Natural killer cell (primary cell): ENCODE results near the gene TOMM22. TPM values are rescaled to one million over a fixed set of nuclear protein-coding genes. Genes with fewer than 3 reads are reported as not detected.
A peak's percentile ranks its signal among the peaks of the same experiment; 100 is the strongest.

Experiments used
- ATAC-seq, 3 donors: fragments of 150-1000 bp in 2 of 3; fragments of 200-7000 bp in 1 of 3; cut with Tn5 transposase; 1 replicate in 1 of 3; 2 replicates in 2 of 3; pipeline ENCODE4 v1.10.0; 2021; ENCODE audit warnings: mild to moderate bottlenecking in 2 of 3, moderate library complexity in 2 of 3
- DNase-seq, 2 donors: peaks; one replicate each; pipeline versions ENCODE4 v3.0.0 to v3.0.0-alpha.2; 2013 to 2021; ENCODE audit warnings: mixed read lengths in 1 of 2
- H3K27ac ChIP-seq: one replicate; pipeline ENCODE4 v1.5.1; 2013; ENCODE audit warnings: mild to moderate bottlenecking, low read length
- H3K27me3 ChIP-seq: one replicate; pipeline ENCODE4 v1.6.1; 2013; ENCODE audit warnings: low read length; ENCODE audit not compliant: control insufficient read depth, insufficient read depth
- H3K36me3 ChIP-seq: one replicate; pipeline ENCODE4 v1.6.1; 2013; ENCODE audit warnings: low read length; ENCODE audit not compliant: control insufficient read depth, insufficient read depth
- H3K4me1 ChIP-seq: one replicate; pipeline ENCODE4 v1.6.1; 2013; ENCODE audit warnings: low read length; ENCODE audit not compliant: control insufficient read depth, insufficient read depth
- H3K4me3 ChIP-seq: one replicate; pipeline ENCODE4 v1.5.1; 2013; ENCODE audit warnings: low read length
- H3K9me3 ChIP-seq: one replicate; pipeline ENCODE4 v1.6.1; 2013; ENCODE audit warnings: low read length; ENCODE audit not compliant: control insufficient read depth, insufficient read depth
- H3K27ac Mint-ChIP-seq, 2 donors: one replicate each; pipeline ENCODE4 v1.8.0; 2022; ENCODE audit warnings: mild to moderate bottlenecking in 2 of 2, mixed read lengths in 2 of 2, moderate library complexity in 1 of 2
- H3K27me3 Mint-ChIP-seq, 2 donors: one replicate each; pipeline ENCODE4 v1.8.0; 2022; ENCODE audit warnings: low read depth in 2 of 2, mixed read lengths in 2 of 2
- H3K36me3 Mint-ChIP-seq: one replicate; pipeline ENCODE4 v1.8.0; 2022; ENCODE audit warnings: mixed read lengths
- H3K4me1 Mint-ChIP-seq, 2 donors: one replicate each; pipeline ENCODE4 v1.8.0; 2022; ENCODE audit warnings: mixed read lengths in 2 of 2
- H3K4me3 Mint-ChIP-seq: one replicate; pipeline ENCODE4 v1.8.0; 2022; ENCODE audit warnings: mild to moderate bottlenecking, moderate library complexity, mixed read lengths
- H3K9me3 Mint-ChIP-seq, 2 donors: one replicate each; pipeline ENCODE4 v1.8.0; 2022; ENCODE audit warnings: mixed read lengths in 2 of 2
- CTCF ChIP-seq: fragments of 200-600 bp; IDR thresholded peaks from one replicate; pipeline ENCODE4 v1.8.0; 2022; ENCODE audit warnings: antibody characterized with exemption
- WGBS: methylation state at CpG from one replicate; pipeline ENCODE4 v1.1.7; 2013; ENCODE audit warnings: missing lambda C conversion rate; ENCODE audit not compliant: insufficient coverage; 5-methylcytosine and 5-hydroxymethylcytosine counted together
- intact Hi-C: fragments of 100-400 bp; cut with micrococcal nuclease; formaldehyde crosslinking; loops from one replicate; pipeline ENCODE4 v1.14.2; 2022
- total RNA-seq, 4 donors: library from RNA; stranded (reverse); fragments of 120-200 nt in 1 of 4; gene quantifications; one replicate each; pipeline versions ENCODE4 v1.2.3 to v1.2.4, GENCODE V29; 2013 to 2022

Gene TOMM22
- total RNA-seq, 3 donors from 2014 or later (not counting 1 experiment from before 2014, with no cell fraction given) = 45.9 to 50.6 (median 47.5) TPM

DNA sequence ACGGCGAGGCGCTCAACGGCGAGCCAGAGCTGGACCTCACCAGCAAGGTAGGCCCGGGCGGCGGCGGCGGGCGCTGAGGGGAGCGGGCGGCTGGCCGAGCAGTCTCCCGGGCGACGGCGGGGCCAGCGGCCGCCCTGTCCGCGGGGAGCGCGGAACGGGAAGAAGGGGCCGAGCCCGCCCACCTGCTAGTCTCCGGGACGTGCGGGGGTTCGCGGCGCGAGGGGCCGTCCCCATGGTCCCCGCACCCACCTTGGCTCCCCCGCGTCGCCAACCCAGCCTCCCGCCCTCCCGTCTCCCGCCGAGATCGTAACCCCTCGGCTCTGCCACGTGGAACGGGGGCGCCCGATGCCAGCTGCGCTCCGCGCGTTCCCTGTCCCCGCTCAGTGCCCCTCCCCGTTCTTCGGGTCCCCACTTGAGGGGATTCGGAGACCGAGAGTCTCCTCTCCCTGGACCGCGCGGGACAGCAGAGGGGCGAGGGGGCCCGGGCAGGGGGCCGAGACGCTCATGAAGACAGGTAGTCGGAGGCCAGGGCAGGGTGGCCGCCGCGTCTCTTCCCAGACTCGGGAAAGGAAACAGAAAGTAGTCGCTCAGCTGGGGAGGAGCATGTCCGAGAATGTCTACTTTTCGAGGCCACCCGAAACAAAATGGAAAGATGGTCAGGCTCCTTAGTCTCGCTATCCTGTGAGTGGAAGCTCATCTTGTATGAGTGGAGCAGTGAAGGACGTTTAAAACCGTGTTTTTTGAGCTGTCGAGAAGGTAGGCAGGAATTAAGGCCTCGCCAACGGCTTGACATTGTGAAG is 24.5 kb downstream of the TOMM22 start:
- TF ChIP-seq CTCF = no peak
- Histone ChIP-seq H3K36me3 (peaks cover 9% of the 10 kb centered on the region), H3K4me1 (peaks cover 34% of the 10 kb centered on the region), H3K9me3 (no peaks in the 10 kb centered on the region), H3K4me3 (peak overlapping the region; percentile 81), H3K27ac (peak overlapping the region; percentile 79), H3K27me3 (no peaks in the 10 kb centered on the region)
- H3K27me3 Mint-ChIP-seq = no peaks in the 10 kb centered on the region
- no peak for ATAC-seq
- no peaks in the 10 kb centered on the region for H3K36me3 Mint-ChIP-seq
- WGBS = under 1% methylated on average over 80 of the region's 80 CpGs
- peak overlapping the region; percentile 95 to 96 for H3K27ac Mint-ChIP-seq
- DNase-seq = peak; percentile 36 to 61
- H3K4me3 Mint-ChIP-seq = peak overlapping the region; percentile 91
- intact Hi-C loops = loop anchor here (5.0 kb wide), 1 partner anchor 524 kb away; the partner anchor contains the start of gene PLA2G6
- peaks cover 55 to 60% of the 10 kb centered on the region in 2 donors for H3K4me1 Mint-ChIP-seq
- H3K9me3 Mint-ChIP-seq = no peaks in the 10 kb centered on the region

DNA sequence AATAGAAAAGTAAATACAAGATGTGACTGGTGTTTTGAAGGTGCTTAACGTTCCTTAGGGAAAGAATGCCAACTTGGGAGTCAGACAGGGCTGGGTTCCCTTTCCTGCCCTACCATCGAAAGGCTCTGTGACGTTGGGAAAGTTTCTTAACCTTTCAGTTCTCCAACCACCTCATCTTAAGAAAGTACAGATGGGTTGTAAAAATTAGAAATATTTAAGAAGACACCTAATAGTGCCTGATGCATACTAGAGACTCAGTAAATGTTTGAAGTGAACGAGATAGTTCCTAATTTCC is 25.1 kb downstream of the TOMM22 start:
- Mint-ChIP-seq H3K27me3 (no peaks in the 10 kb centered on the region), H3K4me1 (peaks cover 53 to 57% of the 10 kb centered on the region in 2 donors), H3K27ac (peak overlapping the region; percentile 90 to 95), H3K9me3 (no peaks in the 10 kb centered on the region), H3K36me3 (no peaks in the 10 kb centered on the region), H3K4me3 (peak overlapping the region; percentile 91)
- Histone ChIP-seq H3K27me3 (no peaks in the 10 kb centered on the region), H3K27ac (peak overlapping the region; percentile 79), H3K4me3 (peak overlapping the region; percentile 81), H3K4me1 (peaks cover 28% of the 10 kb centered on the region), H3K9me3 (no peaks in the 10 kb centered on the region), H3K36me3 (peaks cover 9% of the 10 kb centered on the region)
- intact Hi-C loops = loop anchor here (5.0 kb wide), 1 partner anchor 525 kb away; the partner anchor contains the start of gene PLA2G6
- WGBS = 0% methylated on average over 1 of the region's 4 CpGs
- ATAC-seq (no peak), DNase-seq (no peak)
- no peak for TF ChIP-seq CTCF

DNA sequence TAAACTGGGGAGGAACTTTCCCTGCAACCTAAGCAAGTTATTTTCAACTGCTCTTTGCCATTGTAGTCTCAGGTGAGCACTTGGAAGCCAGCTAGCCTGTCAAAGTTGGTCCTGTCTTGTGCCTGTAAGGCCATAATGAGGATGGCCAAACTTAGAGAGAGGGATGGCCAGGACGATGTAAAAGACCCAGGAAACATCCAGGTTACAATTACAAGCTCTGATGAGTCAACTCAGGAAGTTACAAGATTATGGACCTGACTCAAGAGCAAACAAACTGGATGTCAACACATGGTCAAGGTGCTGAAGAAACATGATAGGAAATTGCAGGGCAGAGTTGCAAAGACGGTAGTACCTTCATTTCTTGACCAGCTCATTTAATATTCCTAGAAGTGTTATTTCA is 25.6 kb downstream of the TOMM22 start:
- peaks cover 58 to 62% of the 10 kb centered on the region in 2 donors for H3K4me1 Mint-ChIP-seq
- H3K4me3 Mint-ChIP-seq = peak overlapping the region; percentile 91
- peak in 1 of 2 donors; percentile 28 for DNase-seq
- WGBS = 13% methylated on average over 1 of the region's 2 CpGs
- intact Hi-C loops = loop anchor here (5.0 kb wide), 1 partner anchor 525 kb away; the partner anchor contains the start of gene PLA2G6
- Histone ChIP-seq H3K9me3 (no peaks in the 10 kb centered on the region), H3K27me3 (no peaks in the 10 kb centered on the region), H3K36me3 (peaks cover 12% of the 10 kb centered on the region), H3K4me1 (peaks cover 25% of the 10 kb centered on the region), H3K4me3 (peak overlapping the region; percentile 81), H3K27ac (no peak overlapping the region)
- no peaks in the 10 kb centered on the region for H3K27me3 Mint-ChIP-seq
- no peaks in the 10 kb centered on the region for H3K9me3 Mint-ChIP-seq
- TF ChIP-seq CTCF = no peak
- no peaks in the 10 kb centered on the region for H3K36me3 Mint-ChIP-seq
- H3K27ac Mint-ChIP-seq = peak overlapping the region; percentile 90 to 95
- ATAC-seq = no peak
